ENCODE results near the gene XRCC2. TPM values are rescaled to one million over a fixed set of nuclear protein-coding genes. Genes with fewer than 3 reads are reported as not detected.

XRCC2 gene
- total and polyA plus RNA-seq, 2 of the 4 experiments (the other 2 are of a cell fraction): 2.2 to 3.6 TPM

- Histone ChIP-seq H2BK20ac (ENCODE audit: low read depth, low read length) (no peak overlapping the region), H3K9me3 (ENCODE audit: control insufficient read depth, insufficient read depth, low read length) (no peaks in the 10 kb centered on the region), H2BK120ac (ENCODE audit: low read depth, low read length) (no peak overlapping the region), H3K4me2 (ENCODE audit: low read depth, low read length) (0 out of 2 replicates have a peak overlapping the region, but pooled peaks have one; percentile 28), H3K18ac (ENCODE audit: low read depth, low read length) (no peak overlapping the region), H3K9ac (ENCODE audit: low read depth, low read length) (no peak overlapping the region), H3K4me1 (ENCODE audit: control insufficient read depth, insufficient read depth, low read length) (no peaks in the 10 kb centered on the region), H3K36me3 (ENCODE audit: control insufficient read depth, insufficient read depth, low read length) (no peaks in the 10 kb centered on the region), H3K27me3 (ENCODE audit: control insufficient read depth, insufficient read depth, low read length) (no peaks in the 10 kb centered on the region; the same call in 1 of the 2 replicates), H3K14ac (replicated peaks; ENCODE audit: low read depth, low read length) (no peak overlapping the region), H3K9me1 (ENCODE audit: insufficient read depth, low read length) (no peaks in the 10 kb centered on the region), H4K20me1 (ENCODE audit: insufficient read depth, low read length) (no peaks in the 10 kb centered on the region), H2AK5ac (ENCODE audit: low read depth, low read length) (no peak overlapping the region), H3K56ac (ENCODE audit: extremely low read depth, insufficient read depth, low read length) (no peak overlapping the region), H3K27ac (ENCODE audit: insufficient read depth, low read length) (no peak overlapping the region), H3K79me1 (ENCODE audit: low read depth in 1 of 2, low read length in 2 of 2) (no peaks in the 10 kb centered on the region), H2BK15ac (ENCODE audit: low read depth, low read length) (no peak overlapping the region), H4K91ac (ENCODE audit: insufficient read depth, low read depth, low read length) (no peak overlapping the region), H3K23ac (ENCODE audit: low read depth, low read length) (no peak overlapping the region), H2AK9ac (replicated peaks; ENCODE audit: low read depth, low read length, poor library complexity) (no peak overlapping the region), H3K4me3 (ENCODE audit: insufficient read depth, low read depth, low read length) (no peak overlapping the region), H4K8ac (ENCODE audit: low read depth in 2 of 2, low read length in 2 of 2) (no peak overlapping the region), H2BK5ac (ENCODE audit: low read depth, low read length, poor library complexity, severe bottlenecking) (no peak overlapping the region), H4K5ac (ENCODE audit: low read depth, low read length) (no peak overlapping the region), H3K4ac (ENCODE audit: low read depth, low read length) (no peak overlapping the region), H2AFZ (replicated peaks; ENCODE audit: low read length, poor library complexity) (no peak overlapping the region)
- ChIA-PET POLR2A (ENCODE audit: unreplicated experiment) (no interaction called here), CTCF (no interaction called here)
- 14% methylated on average over 4 of the region's 6 CpGs; no CpG with 5 or more reads in 1 of the 2 experiments for WGBS, 2 experiments (ENCODE audit: extremely low coverage in 2 of 2, insufficient read length in 1 of 2)
- peak; percentile 5 for DNase-seq
- dilution Hi-C loops (cut with HindIII; ENCODE audit: low sequenced_read_pairs, unreplicated experiment) (no loop called here), intact Hi-C loops (cut with micrococcal nuclease) (no loop called here), in situ Hi-C loops (cut with MboI; ENCODE audit: low sequenced_read_pairs) (no loop called here)
- TF ChIP-seq FOS (IDR thresholded peaks at IDR 0.05; ENCODE audit: low read depth, low read length) (no peak), CHD1 (IDR thresholded peaks at IDR 0.05; ENCODE audit: low read depth, low read length) (no peak), BHLHE40 (IDR thresholded peaks at IDR 0.05; ENCODE audit: low read depth, low read length) (no peak), RFX5 (IDR thresholded peaks at IDR 0.05; ENCODE audit: low read depth, low read length) (no peak), MAZ (IDR thresholded peaks at IDR 0.05; ENCODE audit: borderline replicate concordance, low read depth, low read length) (no peak), ELK1 (IDR thresholded peaks at IDR 0.05; ENCODE audit: borderline replicate concordance, low read depth, low read length) (no peak), USF2 (IDR thresholded peaks at IDR 0.05; ENCODE audit: low read depth, low read length) (no peak), CTCF (conservative IDR thresholded peaks at IDR 0.05; ENCODE audit: low read depth, low read length) (no peak)
- no peak for ATAC-seq (ENCODE audit: low read depth)
- no TSS peak for BruUV-seq (replicated peaks)
Observed at GRCh38 chr7:152602962-152603361, 73.0 kb downstream of the XRCC2 start.

All from IMR-90 (cell line).